Peyer's patch (tissue), 4 donors: ENCODE measurements around the gene POU6F2.

Experiments used
- POLR2A ChIP-seq, 2 donors: fragments of 450-650 bp; IDR thresholded peaks; one replicate each; pipeline ENCODE4 v1.5.1; 2017; ENCODE audit warnings: antibody characterized with exemption in 2 of 2, mild to moderate bottlenecking in 2 of 2, moderate library complexity in 2 of 2
- TF ChIP-seq, protein P1 (sequence below), 6 experiments: fragments of 450-650 bp in 4 of 6; fragments of 200-600 bp in 2 of 6; sonication (generic) in 1 of 6; IDR thresholded peaks; one replicate each; pipeline ENCODE4 v1.5.1; 2017 to 2019; ENCODE audit warnings: antibody characterized with exemption in 6 of 6, mild to moderate bottlenecking in 3 of 6, moderate library complexity in 1 of 6

DNA sequence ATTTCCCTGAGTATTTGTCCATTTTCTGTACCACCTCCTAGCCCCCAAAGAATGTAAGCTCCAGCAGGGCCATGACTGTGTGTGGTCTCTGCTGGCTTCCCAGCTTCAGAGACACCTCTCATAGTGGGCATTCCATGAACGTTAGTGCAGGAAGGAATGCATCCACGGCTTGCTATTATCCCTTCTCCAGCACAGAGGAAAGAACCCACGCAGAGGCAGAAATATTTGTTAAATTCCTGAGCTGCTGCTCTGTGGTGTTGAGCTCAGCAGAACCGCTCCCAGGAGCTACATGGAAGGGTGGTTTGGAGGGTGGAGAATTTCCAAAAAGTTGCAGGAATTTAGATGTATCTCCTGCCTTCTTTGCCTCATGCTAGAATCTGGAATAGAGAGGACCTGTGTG, 275.2 kb downstream of the POU6F2 start:
- TF ChIP-seq, protein P1, sequence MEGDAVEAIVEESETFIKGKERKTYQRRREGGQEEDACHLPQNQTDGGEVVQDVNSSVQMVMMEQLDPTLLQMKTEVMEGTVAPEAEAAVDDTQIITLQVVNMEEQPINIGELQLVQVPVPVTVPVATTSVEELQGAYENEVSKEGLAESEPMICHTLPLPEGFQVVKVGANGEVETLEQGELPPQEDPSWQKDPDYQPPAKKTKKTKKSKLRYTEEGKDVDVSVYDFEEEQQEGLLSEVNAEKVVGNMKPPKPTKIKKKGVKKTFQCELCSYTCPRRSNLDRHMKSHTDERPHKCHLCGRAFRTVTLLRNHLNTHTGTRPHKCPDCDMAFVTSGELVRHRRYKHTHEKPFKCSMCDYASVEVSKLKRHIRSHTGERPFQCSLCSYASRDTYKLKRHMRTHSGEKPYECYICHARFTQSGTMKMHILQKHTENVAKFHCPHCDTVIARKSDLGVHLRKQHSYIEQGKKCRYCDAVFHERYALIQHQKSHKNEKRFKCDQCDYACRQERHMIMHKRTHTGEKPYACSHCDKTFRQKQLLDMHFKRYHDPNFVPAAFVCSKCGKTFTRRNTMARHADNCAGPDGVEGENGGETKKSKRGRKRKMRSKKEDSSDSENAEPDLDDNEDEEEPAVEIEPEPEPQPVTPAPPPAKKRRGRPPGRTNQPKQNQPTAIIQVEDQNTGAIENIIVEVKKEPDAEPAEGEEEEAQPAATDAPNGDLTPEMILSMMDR (IDR thresholded peaks at IDR 0.05), result no peak
- TF ChIP-seq POLR2A (IDR thresholded peaks at IDR 0.05), result no peak
